HCT116 (cell line): ENCODE measurements around the gene SCN2A.

Experiments
- POLR2A ChIP-seq: IDR thresholded peaks from 2 replicates; pipeline ENCODE4 v1.7.0; 2011; ENCODE audit warnings: borderline replicate concordance; ENCODE audit not compliant: insufficient read depth, insufficient read length; ENCODE audit errors: extremely low read depth
- TF ChIP-seq, protein P1 (sequence below), 3 experiments: fragments of 200-600 bp in 1 of 3; sonication (generic) in 1 of 3; IDR thresholded peaks in 2 of 3; conservative IDR thresholded peaks in 1 of 3; 2 replicates each; pipeline ENCODE4 v1.5.1; 2012 to 2017; ENCODE audit warnings: low read depth in 2 of 3, low read length in 2 of 3, antibody characterized with exemption in 1 of 3, borderline replicate concordance in 1 of 3, control low read depth in 1 of 3, mild to moderate bottlenecking in 1 of 3, mixed read lengths in 1 of 3, mixed run types in 1 of 3, moderate library complexity in 1 of 3; ENCODE audit not compliant: insufficient read depth in 1 of 3

DNA sequence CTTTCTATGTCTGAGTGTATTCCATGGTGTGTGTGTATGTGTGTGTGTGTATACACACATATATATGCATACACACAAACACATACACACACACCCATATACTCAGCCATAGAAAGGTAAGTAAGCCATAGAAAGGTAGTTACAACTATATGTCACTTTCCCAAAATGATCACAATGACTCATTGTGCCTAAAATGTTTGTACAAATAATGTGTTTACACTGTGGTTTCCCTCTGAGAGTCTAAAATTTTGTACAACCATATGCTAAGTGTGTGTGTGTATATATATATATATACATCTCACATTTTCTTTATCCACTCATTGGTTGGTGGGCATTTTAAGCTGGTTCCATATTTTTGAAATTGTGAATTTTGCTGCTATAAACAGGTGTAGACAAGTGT lies 175.0 kb downstream of the SCN2A start:
- no peak for TF ChIP-seq POLR2A
- TF ChIP-seq, protein P1, sequence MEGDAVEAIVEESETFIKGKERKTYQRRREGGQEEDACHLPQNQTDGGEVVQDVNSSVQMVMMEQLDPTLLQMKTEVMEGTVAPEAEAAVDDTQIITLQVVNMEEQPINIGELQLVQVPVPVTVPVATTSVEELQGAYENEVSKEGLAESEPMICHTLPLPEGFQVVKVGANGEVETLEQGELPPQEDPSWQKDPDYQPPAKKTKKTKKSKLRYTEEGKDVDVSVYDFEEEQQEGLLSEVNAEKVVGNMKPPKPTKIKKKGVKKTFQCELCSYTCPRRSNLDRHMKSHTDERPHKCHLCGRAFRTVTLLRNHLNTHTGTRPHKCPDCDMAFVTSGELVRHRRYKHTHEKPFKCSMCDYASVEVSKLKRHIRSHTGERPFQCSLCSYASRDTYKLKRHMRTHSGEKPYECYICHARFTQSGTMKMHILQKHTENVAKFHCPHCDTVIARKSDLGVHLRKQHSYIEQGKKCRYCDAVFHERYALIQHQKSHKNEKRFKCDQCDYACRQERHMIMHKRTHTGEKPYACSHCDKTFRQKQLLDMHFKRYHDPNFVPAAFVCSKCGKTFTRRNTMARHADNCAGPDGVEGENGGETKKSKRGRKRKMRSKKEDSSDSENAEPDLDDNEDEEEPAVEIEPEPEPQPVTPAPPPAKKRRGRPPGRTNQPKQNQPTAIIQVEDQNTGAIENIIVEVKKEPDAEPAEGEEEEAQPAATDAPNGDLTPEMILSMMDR (IDR thresholded peaks at IDR 0.05 in 2 of 3, conservative IDR thresholded peaks at IDR 0.05 in 1 of 3; ENCODE audit: borderline replicate concordance in 1 of 3, insufficient read depth in 1 of 3, low read depth in 2 of 3, low read length in 2 of 3): no peak
